Globus pallidus (tissue), 1 donor: ENCODE data around the gene METRN.
"Not testable (repeated sequence)": the region's sequence is repeated elsewhere in the genome, so short reads cannot be mapped to it uniquely, and the experiment has no call there.

Source experiments
- DNase-seq: peaks from one replicate; pipeline ENCODE4 v3.0.0-alpha.2; 2015; ENCODE audit warnings: low spot score

Gene METRN

GRCh38 chr16:734981-735881 is 20.3 kb downstream of the METRN start:
- DNase-seq: no peak

DNA sequence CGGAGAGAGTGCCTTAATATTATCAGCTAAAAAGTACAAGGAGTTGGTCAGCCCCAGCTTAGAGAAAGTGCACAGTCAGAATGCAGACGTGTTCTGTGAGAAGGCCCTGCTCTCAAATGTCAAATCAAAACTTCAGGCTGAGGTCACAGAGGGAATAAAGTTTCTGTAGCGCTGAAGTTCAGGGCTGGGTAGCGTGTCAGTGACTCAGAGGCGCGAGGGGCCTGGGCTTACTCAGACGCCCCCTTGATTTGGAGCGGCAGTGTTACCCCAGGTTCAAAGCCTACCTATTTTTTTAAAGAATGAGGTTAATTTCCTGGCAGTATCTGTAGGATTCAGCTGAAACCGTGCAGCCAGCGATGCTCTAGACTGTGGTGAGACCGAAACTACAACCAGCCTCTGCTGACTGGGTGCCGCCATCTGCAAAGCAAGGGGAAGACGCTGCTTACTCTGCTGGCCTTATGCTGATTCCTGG is 21.1 kb downstream of the METRN start:
- DNase-seq: no peak

DNA sequence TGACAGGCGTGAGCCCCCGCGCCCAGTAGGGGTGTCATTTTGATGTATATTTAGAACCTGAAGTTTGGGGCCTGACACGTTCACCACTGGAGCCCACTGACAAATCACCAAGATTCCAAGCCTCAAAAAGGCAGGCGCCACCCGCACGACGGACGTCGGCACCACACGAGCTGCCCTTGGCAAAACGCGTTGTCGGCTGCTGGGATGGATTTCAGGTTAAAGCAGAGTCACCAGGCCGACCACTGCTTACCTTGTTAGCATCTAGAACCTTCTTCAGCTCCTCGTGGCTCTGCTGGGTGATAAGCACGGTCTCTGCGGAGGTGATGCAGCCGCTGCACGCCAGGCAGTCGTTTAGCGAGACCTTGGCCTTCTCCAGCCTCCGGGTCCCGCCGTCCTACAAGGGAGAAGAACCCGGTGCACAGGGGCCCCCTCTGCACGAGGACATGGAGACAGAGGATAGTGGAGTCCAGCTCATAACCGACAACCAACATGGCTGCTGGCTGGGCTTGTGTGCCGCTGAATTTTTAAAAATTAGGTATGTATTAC is 22.1 kb downstream of the METRN start:
- DNase-seq: no peak

GRCh38 chr16:739560-740458 is 24.9 kb downstream of the METRN start:
- no peak for DNase-seq

DNA sequence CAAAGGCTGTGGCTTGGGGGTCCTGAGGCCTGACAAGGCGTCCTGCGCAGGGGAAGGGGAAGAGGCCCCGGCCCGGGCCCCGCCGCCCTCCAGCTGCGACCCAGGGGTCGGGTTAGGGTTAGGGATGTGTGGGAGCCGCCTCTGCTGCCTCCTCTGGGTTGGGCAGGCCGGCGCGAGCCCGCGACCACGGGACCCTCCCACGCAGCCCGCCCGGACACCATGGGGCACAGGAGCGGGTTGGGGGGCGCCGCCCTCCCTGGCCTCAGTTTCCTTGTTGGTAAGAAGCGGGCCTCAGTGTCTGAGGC is 25.5 kb downstream of the METRN start:
- DNase-seq: no peak

DNA sequence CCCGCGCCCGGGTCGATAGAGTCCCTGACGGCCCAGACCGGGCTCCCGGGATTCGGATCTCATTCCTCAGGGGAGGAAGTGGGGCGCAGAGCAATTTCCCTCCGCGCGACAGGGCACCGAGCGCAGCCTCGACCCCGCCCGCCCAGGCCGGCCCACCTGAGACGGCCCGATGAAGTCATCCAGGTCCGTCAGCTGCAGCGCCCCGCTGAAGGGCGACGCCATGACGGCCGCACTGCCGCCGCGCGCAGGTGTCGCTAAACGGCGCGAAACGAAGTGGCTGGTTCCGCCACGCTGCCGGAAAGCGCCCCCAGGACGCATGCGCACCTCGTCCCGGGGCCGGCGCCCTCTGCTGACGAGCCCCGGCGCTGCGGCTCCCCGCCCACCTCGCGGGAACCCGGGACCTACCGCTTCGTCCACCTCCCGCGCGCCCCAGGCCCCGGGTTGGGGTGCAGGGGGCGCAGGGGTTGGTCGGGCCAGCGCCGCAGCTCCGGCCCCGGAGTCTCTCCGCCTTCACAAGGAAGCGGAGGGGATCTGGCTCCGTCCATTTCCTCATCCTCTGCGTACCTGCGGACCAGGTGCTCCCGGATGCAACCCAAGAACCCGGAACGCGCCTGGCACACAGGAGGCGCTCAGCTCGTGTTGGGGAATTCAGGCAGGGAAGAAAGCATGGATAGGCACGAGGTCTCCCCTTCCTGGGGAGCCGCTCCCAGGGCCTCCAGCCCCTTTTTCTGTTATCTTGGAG is 26.0 kb downstream of the METRN start, which contains the start of gene CIAO3:
TSS of gene CIAO3 (minus strand) at position 234 of the 742 bp plus-strand sequence. CDS start at position 222, 12 bp downstream.
- peak; percentile 73 for DNase-seq

DNA sequence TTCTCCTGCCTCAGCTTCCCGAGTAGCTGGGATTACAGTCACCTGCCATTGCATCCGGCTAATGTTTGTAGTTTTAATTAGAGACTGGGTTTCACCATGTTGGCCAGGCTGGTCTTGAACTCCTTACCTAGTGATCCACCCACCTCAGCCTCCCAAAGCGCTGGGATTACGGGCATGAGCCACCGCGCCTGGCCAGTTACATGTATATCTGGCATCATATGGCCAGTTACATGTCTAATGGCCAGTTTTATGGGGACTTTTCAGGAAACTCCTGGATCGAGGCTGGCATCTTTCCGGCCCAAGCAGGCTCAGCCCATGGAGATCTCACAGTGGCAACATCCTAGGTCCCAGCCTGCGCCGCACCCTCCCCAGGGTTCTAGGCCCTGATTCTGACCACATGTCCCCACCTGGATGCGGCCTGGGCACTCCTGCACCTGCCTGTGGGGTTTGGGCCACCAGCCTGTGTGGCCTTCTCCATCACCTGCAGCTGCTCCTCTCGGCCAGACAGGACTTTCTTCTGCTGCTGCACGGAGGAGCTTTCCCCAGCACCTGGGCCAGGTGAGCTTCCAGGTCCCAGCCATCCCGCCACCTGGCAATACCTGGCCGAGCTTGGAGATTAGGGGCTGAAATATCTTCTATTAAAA is 27.2 kb downstream of the METRN start:
- no peak for DNase-seq

GRCh38 chr16:742894-743293 is 28.0 kb downstream of the METRN start:
- DNase-seq: not testable (repeated sequence)

DNA sequence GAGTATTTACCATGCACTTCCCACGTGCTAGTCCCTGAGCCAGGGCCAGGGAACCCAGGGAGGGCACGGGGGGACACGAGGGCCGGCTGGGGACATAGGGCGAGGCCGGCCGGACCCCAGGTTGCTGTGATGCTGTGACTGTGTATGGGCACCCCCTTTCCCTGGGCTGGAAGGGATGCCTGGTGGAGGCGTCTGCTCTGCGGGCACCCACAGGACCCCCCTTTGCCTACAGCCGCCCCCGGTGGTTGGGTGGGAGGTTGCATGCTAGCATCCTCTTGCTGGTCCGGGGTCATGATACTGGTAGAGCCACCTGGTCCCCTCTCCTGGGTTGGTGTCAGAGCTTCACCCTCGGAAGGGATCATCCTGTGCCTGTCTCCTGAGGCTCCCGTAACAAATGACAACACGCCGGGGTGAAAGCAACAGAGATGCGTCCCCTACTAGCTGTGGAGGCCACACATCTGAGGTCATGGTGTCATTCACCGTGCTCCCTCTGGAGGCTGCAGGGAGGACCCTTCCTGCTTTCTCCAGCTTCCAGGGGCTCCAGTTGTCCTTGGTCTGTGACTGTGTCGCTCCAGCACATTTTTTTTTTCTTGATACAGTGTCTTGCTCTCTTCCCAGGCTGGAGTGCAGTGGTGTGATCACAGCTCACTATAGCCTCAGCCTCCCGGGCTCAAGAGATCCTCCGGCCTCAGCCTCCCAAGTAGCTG is 29.0 kb downstream of the METRN start:
- DNase-seq: no peak

- no peak for DNase-seq
Measured at GRCh38 chr16:745739-746138, 30.8 kb downstream of the METRN start.

- DNase-seq: no peak
Measured at GRCh38 chr16:746637-747036, 31.7 kb downstream of the METRN start.

GRCh38 chr16:747978-748746 is 33.2 kb downstream of the METRN start:
- no peak for DNase-seq

GRCh38 chr16:749010-749409 is 34.1 kb downstream of the METRN start:
- DNase-seq: no peak

- DNase-seq: no peak
Measured at GRCh38 chr16:750485-750884, 35.6 kb downstream of the METRN start.

GRCh38 chr16:751152-752006 is 36.5 kb downstream of the METRN start:
- no peak for DNase-seq

DNA sequence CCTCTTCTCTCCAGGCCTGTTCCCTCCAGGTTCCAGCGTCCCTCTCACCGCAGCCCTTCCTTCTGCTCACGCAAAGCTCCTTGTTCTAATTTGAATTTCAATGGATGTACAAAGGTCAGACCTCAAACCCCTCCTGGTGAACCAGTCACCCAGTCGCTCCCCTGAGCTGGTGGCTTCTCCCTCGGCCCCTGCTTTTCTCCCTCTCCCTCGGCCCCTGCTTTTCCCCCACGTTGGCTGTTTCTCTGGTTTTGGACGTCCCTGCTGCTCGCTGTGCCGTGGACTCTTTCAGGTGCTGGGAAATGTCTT is 37.0 kb downstream of the METRN start:
- no peak for DNase-seq

DNA sequence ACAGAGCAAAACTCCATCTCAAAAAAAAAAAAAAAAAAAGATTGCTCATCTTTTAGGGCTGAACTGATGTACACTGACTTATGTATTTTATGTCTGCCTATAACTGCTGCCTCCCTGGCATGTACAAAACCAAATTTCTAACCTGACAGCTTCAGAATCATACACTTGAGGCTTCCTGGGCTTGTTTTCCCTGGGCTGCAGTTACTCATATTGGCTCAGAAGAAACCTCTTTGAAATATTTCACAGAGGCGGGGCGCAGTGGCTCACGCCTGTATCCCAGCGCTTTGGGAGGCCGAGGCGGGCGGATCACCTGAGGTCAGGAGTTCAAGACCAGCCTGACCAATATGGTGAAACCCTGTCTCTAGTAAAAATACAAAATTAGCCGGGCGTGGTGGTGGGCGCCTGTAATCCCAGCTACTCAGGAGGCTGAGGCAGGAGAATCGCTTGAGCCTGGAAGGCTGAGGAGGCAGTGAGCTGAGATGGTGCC is 39.2 kb downstream of the METRN start:
- not testable (repeated sequence) for DNase-seq

DNA sequence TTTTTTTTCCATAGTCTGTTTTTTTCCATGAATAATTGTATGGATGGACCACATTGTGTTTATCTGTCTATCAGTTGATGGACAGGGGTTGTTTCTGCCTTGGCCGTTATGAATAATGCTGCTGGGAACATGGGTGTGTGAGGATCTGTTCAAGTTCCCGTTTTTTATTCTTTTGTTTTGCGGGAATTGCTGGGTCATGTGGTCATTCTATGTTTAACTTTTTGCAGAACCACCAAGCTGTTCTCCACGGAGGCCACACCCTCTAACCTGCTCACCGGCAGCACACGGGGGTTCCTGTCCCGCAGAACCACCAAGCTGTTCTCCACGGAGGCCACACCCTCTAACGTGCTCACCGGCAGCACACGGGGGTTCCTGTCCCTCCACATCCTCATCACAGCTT is 39.7 kb downstream of the METRN start:
- DNase-seq: no peak

GRCh38 chr16:756428-756827 is 41.5 kb downstream of the METRN start:
- DNase-seq: no peak
